Stimulated activated CD8-positive, alpha-beta memory T cell treated with anti-CD3 and anti-CD28 coated beads, Interleukin-2, amount 100 ng/mL, for 1 hour (primary cell): ENCODE measurements around the gene MCAT.

Experiments
- DNase-seq, 2 donors: peaks; one replicate each; pipeline ENCODE4 v3.0.0-alpha.2; 2020; ENCODE audit warnings: low read depth in 2 of 2

The MCAT gene

GRCh38 chr22:43094085-43094484, 49.1 kb downstream of the MCAT start:
- no peak for DNase-seq

GRCh38 chr22:43092085-43092484, 51.1 kb downstream of the MCAT start:
- DNase-seq, result no peak

DNA sequence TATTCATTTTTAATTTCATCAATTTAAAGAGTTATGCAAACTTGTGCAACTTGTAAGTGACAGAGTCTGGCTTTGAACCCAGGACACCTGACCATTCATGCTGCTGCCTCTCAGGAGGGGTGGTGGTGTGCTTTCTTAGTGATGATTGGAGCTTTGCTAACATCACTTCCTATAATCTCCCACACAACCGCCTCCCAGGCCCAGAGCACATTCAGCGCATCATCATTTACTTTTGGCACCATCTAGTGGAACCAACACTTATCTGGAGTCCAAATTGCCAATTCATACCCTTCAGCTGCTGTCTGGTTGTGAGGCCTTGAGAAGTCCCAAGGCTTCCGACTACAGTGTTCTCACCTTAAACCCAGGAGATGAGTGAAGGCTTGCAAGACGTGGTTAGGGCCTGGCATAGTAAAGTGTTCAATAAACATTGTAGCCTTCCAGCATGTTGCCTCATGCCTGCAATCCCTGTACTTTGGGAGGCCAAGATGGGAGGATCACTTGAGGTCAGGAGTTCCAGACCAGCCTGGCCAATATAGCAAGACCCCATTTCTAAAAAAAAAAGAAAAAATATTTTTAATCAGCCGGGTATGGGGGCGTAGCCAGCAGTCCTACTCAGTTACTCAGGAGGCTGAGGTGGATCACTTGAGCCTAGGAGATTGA, 52.9 kb downstream of the MCAT start:
- DNase-seq, result no peak

GRCh38 chr22:43088984-43089717, 54.0 kb downstream of the MCAT start, which contains the start of gene TTLL1:
Gene TTLL1 (minus strand): TSS chr22:43089391. CDS start chr22:43075586, 13,805 bp downstream.
- DNase-seq, result peak; percentile 65 to 76

DNA sequence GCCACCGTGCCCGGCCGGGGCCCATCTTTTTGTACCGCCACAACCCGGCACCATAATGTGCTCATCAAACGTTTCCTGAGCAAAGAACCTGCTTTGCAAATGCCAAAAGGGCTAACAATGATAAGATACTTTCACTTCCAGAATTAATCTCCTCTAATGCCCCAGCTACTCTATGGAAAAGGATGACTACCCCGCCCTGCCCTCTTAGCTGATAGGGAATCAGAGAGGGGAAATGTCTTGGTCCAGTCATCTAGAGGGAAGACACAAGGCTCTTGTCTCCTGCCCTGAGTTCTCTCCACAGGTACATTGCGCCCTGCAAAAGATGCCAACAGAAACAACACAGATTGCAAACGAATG, 54.6 kb downstream of the MCAT start:
- DNase-seq, result no peak

GRCh38 chr22:43085658-43086606, 57.3 kb downstream of the MCAT start:
- DNase-seq, result no peak
